ENCODE data around the gene INPP4B.

The INPP4B gene

GRCh38 chr4:142585411-142585810, 260.7 kb downstream of the INPP4B start:
- H2AK5ac ChIP-seq (ENCODE audit: low read depth, low read length), result no peak overlapping the region
- H3K4me1 ChIP-seq (ENCODE audit: control insufficient read depth in 2 of 2, insufficient read depth in 1 of 2, low read depth in 1 of 2, low read length in 2 of 2), result no peaks in the 10 kb centered on the region
- no peak overlapping the region for H2BK5ac ChIP-seq (ENCODE audit: low read length)
- H3K79me1 ChIP-seq (ENCODE audit: low read depth, low read length), result no peaks in the 10 kb centered on the region
- H2AFZ ChIP-seq (ENCODE audit: low read length), result no peak overlapping the region
- H3K36me3 ChIP-seq (replicated peaks in 1 of 2; ENCODE audit: control insufficient read depth in 2 of 2, insufficient read depth in 2 of 2, low read length in 2 of 2), result no peaks in the 10 kb centered on the region
- H3K27ac ChIP-seq (replicated peaks; ENCODE audit: low read length), result no peak overlapping the region
- no peak overlapping the region for H4K8ac ChIP-seq (ENCODE audit: low read depth, low read length)
- no peak overlapping the region for H2BK12ac ChIP-seq (ENCODE audit: low read length)
- H3K9me3 ChIP-seq (replicated peaks in 1 of 2; ENCODE audit: control insufficient read depth in 2 of 2, insufficient read depth in 1 of 2, low read depth in 1 of 2, low read length in 2 of 2), result no peaks in the 10 kb centered on the region
- no CpG with 5 or more reads among the region's 1 CpG for WGBS, 2 donors (ENCODE audit: extremely low coverage in 2 of 2, insufficient read length in 2 of 2, insufficient replicate concordance in 1 of 2)
- no peak overlapping the region for H4K91ac ChIP-seq (ENCODE audit: low read depth, low read length, poor library complexity)
- DNase-seq (ENCODE audit: low spot score), result no peak
- no peak overlapping the region for H3K23ac ChIP-seq (ENCODE audit: low read depth, low read length, poor library complexity)
- no peak overlapping the region for H3K9ac ChIP-seq (ENCODE audit: low read depth, low read length, poor library complexity)
- H3K18ac ChIP-seq (ENCODE audit: low read length), result no peak overlapping the region
- H3K4me2 ChIP-seq (ENCODE audit: insufficient read depth, low read length, poor library complexity, severe bottlenecking), result no peak overlapping the region
- H3K27me3 ChIP-seq (ENCODE audit: control insufficient read depth in 3 of 3, insufficient read depth in 3 of 3, low read depth in 1 of 3, low read length in 3 of 3), result no peaks in the 10 kb centered on the region
- H3K4ac ChIP-seq (ENCODE audit: low read length), result no peak overlapping the region
- no peak overlapping the region for H2BK120ac ChIP-seq (ENCODE audit: low read depth, low read length)
- no peak overlapping the region for H3K14ac ChIP-seq (ENCODE audit: low read length)
- H3K4me3 ChIP-seq (ENCODE audit: low read length in 2 of 2), result no peak overlapping the region
- H2BK15ac ChIP-seq (ENCODE audit: low read length), result no peak overlapping the region

GRCh38 chr4:142583708-142584107, 262.4 kb downstream of the INPP4B start:
- Histone ChIP-seq H3K9me3 (replicated peaks in 1 of 2; ENCODE audit: control insufficient read depth in 2 of 2, insufficient read depth in 1 of 2, low read depth in 1 of 2, low read length in 2 of 2) (no peaks in the 10 kb centered on the region), H3K23ac (ENCODE audit: low read depth, low read length, poor library complexity) (no peak overlapping the region), H2BK5ac (ENCODE audit: low read length) (no peak overlapping the region), H3K27ac (replicated peaks; ENCODE audit: low read length) (no peak overlapping the region), H3K4me2 (ENCODE audit: insufficient read depth, low read length, poor library complexity, severe bottlenecking) (no peak overlapping the region), H3K4ac (ENCODE audit: low read length) (no peak overlapping the region), H3K18ac (ENCODE audit: low read length) (no peak overlapping the region), H3K14ac (ENCODE audit: low read length) (no peak overlapping the region), H2AK5ac (ENCODE audit: low read depth, low read length) (no peak overlapping the region), H3K4me1 (ENCODE audit: control insufficient read depth in 2 of 2, insufficient read depth in 1 of 2, low read depth in 1 of 2, low read length in 2 of 2) (peaks cover 2 to 3% of the 10 kb centered on the region in 2 donors), H2BK15ac (ENCODE audit: low read length) (no peak overlapping the region), H4K8ac (ENCODE audit: low read depth, low read length) (no peak overlapping the region), H3K36me3 (replicated peaks in 1 of 2; ENCODE audit: control insufficient read depth in 2 of 2, insufficient read depth in 2 of 2, low read length in 2 of 2) (no peaks in the 10 kb centered on the region), H3K9ac (ENCODE audit: low read depth, low read length, poor library complexity) (no peak overlapping the region), H3K27me3 (ENCODE audit: control insufficient read depth in 3 of 3, insufficient read depth in 3 of 3, low read depth in 1 of 3, low read length in 3 of 3) (no peaks in the 10 kb centered on the region), H4K91ac (ENCODE audit: low read depth, low read length, poor library complexity) (no peak overlapping the region), H2BK120ac (ENCODE audit: low read depth, low read length) (no peak overlapping the region), H3K4me3 (ENCODE audit: low read length in 2 of 2) (no peak overlapping the region), H2BK12ac (ENCODE audit: low read length) (no peak overlapping the region), H2AFZ (ENCODE audit: low read length) (no peak overlapping the region), H3K79me1 (ENCODE audit: low read depth, low read length) (no peaks in the 10 kb centered on the region)
- no peak for DNase-seq (ENCODE audit: low spot score)
- no CpG with 5 or more reads among the region's 1 CpG for WGBS, 2 donors (ENCODE audit: extremely low coverage in 2 of 2, insufficient read length in 2 of 2, insufficient replicate concordance in 1 of 2)

GRCh38 chr4:142582340-142582739, 263.8 kb downstream of the INPP4B start:
- Histone ChIP-seq H4K91ac (ENCODE audit: low read depth, low read length, poor library complexity) (no peak overlapping the region), H3K4me1 (ENCODE audit: control insufficient read depth in 2 of 2, insufficient read depth in 1 of 2, low read depth in 1 of 2, low read length in 2 of 2) (peaks cover 2 to 3% of the 10 kb centered on the region in 2 donors), H2BK5ac (ENCODE audit: low read length) (no peak overlapping the region), H3K4me3 (ENCODE audit: low read length in 2 of 2) (no peak overlapping the region), H3K4ac (ENCODE audit: low read length) (no peak overlapping the region), H3K9me3 (replicated peaks in 1 of 2; ENCODE audit: control insufficient read depth in 2 of 2, insufficient read depth in 1 of 2, low read depth in 1 of 2, low read length in 2 of 2) (no peaks in the 10 kb centered on the region), H3K79me1 (ENCODE audit: low read depth, low read length) (no peaks in the 10 kb centered on the region), H3K9ac (ENCODE audit: low read depth, low read length, poor library complexity) (no peak overlapping the region), H3K18ac (ENCODE audit: low read length) (no peak overlapping the region), H4K8ac (ENCODE audit: low read depth, low read length) (no peak overlapping the region), H2BK120ac (ENCODE audit: low read depth, low read length) (no peak overlapping the region), H3K36me3 (replicated peaks in 1 of 2; ENCODE audit: control insufficient read depth in 2 of 2, insufficient read depth in 2 of 2, low read length in 2 of 2) (no peaks in the 10 kb centered on the region), H2BK12ac (ENCODE audit: low read length) (no peak overlapping the region), H2AFZ (ENCODE audit: low read length) (no peak overlapping the region), H3K14ac (ENCODE audit: low read length) (no peak overlapping the region), H2AK5ac (ENCODE audit: low read depth, low read length) (no peak overlapping the region), H2BK15ac (ENCODE audit: low read length) (no peak overlapping the region), H3K23ac (ENCODE audit: low read depth, low read length, poor library complexity) (no peak overlapping the region), H3K4me2 (ENCODE audit: insufficient read depth, low read length, poor library complexity, severe bottlenecking) (no peak overlapping the region), H3K27ac (replicated peaks; ENCODE audit: low read length) (no peak overlapping the region), H3K27me3 (ENCODE audit: control insufficient read depth in 3 of 3, insufficient read depth in 3 of 3, low read depth in 1 of 3, low read length in 3 of 3) (no peaks in the 10 kb centered on the region)
- DNase-seq (ENCODE audit: low spot score), result no peak
- no CpG with 5 or more reads among the region's 1 CpG for WGBS, 2 donors (ENCODE audit: extremely low coverage in 2 of 2, insufficient read length in 2 of 2, insufficient replicate concordance in 1 of 2)

- no peak overlapping the region for H2BK15ac ChIP-seq (ENCODE audit: low read length)
- H3K4ac ChIP-seq (ENCODE audit: low read length), result no peak overlapping the region
- no peak overlapping the region for H3K4me3 ChIP-seq (ENCODE audit: low read length in 2 of 2)
- H3K18ac ChIP-seq (ENCODE audit: low read length), result no peak overlapping the region
- no peaks in the 10 kb centered on the region for H3K9me3 ChIP-seq (replicated peaks in 1 of 2; ENCODE audit: control insufficient read depth in 2 of 2, insufficient read depth in 1 of 2, low read depth in 1 of 2, low read length in 2 of 2)
- no CpG with 5 or more reads among the region's 1 CpG for WGBS, 2 donors (ENCODE audit: extremely low coverage in 2 of 2, insufficient read length in 2 of 2, insufficient replicate concordance in 1 of 2)
- no peak overlapping the region for H2BK120ac ChIP-seq (ENCODE audit: low read depth, low read length)
- H4K8ac ChIP-seq (ENCODE audit: low read depth, low read length), result no peak overlapping the region
- no peak overlapping the region for H4K91ac ChIP-seq (ENCODE audit: low read depth, low read length, poor library complexity)
- H2AFZ ChIP-seq (ENCODE audit: low read length), result no peak overlapping the region
- H3K79me1 ChIP-seq (ENCODE audit: low read depth, low read length), result no peaks in the 10 kb centered on the region
- H2AK5ac ChIP-seq (ENCODE audit: low read depth, low read length), result no peak overlapping the region
- no peak overlapping the region for H3K9ac ChIP-seq (ENCODE audit: low read depth, low read length, poor library complexity)
- H3K23ac ChIP-seq (ENCODE audit: low read depth, low read length, poor library complexity), result no peak overlapping the region
- H3K36me3 ChIP-seq (replicated peaks in 1 of 2; ENCODE audit: control insufficient read depth in 2 of 2, insufficient read depth in 2 of 2, low read length in 2 of 2), result no peaks in the 10 kb centered on the region
- H3K14ac ChIP-seq (ENCODE audit: low read length), result no peak overlapping the region
- no peak for DNase-seq (ENCODE audit: low spot score)
- no peak overlapping the region for H3K27ac ChIP-seq (replicated peaks; ENCODE audit: low read length)
- no peaks in the 10 kb centered on the region for H3K27me3 ChIP-seq (ENCODE audit: control insufficient read depth in 3 of 3, insufficient read depth in 3 of 3, low read depth in 1 of 3, low read length in 3 of 3)
- no peak overlapping the region for H3K4me2 ChIP-seq (ENCODE audit: insufficient read depth, low read length, poor library complexity, severe bottlenecking)
- H3K4me1 ChIP-seq (ENCODE audit: control insufficient read depth in 2 of 2, insufficient read depth in 1 of 2, low read depth in 1 of 2, low read length in 2 of 2), result peaks cover 2 to 3% of the 10 kb centered on the region in 2 donors
- no peak overlapping the region for H2BK12ac ChIP-seq (ENCODE audit: low read length)
- H2BK5ac ChIP-seq (ENCODE audit: low read length), result no peak overlapping the region
Measured at GRCh38 chr4:142581881-142582280, 264.2 kb downstream of the INPP4B start.
